ENCODE results near the gene NOL4L.

GRCh38 chr20:32614303-32614702 is 29.2 kb upstream of the NOL4L start:
- TF ChIP-seq CTCF (IDR thresholded peaks at IDR 0.05) (no peak), POLR2A (IDR thresholded peaks at IDR 0.05) (no peak)
